Measurements from ENCODE around the gene ZPLD1. TPM values are rescaled to one million over a fixed set of nuclear protein-coding genes. Genes with fewer than 3 reads are reported as not detected.

ZPLD1 gene
- total and polyA plus RNA-seq, 2 of the 8 experiments (the other 6 are each of a cell fraction or from before 2014, with no cell fraction given), result not detected

DNA sequence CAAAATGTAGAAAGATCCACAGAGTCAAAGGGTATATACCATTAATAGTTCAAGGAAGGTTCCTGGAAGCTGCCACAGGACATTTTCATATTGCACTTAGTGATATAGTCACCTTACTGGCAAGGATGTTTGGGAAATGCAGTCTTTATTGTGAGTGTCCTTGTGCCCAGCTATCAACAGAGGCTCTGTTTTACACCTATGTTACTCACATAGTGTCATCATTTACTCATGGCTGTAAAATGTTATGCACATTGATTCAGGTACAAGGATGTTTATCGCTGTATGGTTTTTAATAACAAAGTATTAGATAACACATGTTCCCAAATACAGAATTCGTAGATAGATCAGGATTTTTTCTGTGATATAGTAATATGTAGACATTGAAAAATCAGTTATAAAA is 50.9 kb downstream of the ZPLD1 start:
- ChIA-PET POLR2A (ENCODE audit: partially characterized antibody) (no interaction called here), CTCF (ENCODE audit: partially characterized antibody) (interaction anchor here (1.2 kb wide), 1 partner anchor 9 kb away, joined by 3 read pairs; no protein-coding TSS in a partner anchor)
- FAIRE-seq (no peak), DNase-seq (ENCODE audit: low read depth in 1 of 2, low spot score in 2 of 2) (no peak)
- Histone ChIP-seq H3K4me1 (replicated peaks in 1 of 4; ENCODE audit: control insufficient read depth in 3 of 4, insufficient read depth in 4 of 4, low read length in 3 of 4) (no peaks in the 10 kb centered on the region), H3K79me1 (ENCODE audit: low read depth, low read length) (no peaks in the 10 kb centered on the region), H2BK15ac (ENCODE audit: low read length) (no peak overlapping the region), H4K91ac (replicated peaks; ENCODE audit: insufficient read length, low read length) (no peak overlapping the region), H2BK12ac (ENCODE audit: low read depth, low read length) (no peak overlapping the region), H3K9me3 (ENCODE audit: insufficient read depth in 2 of 2, low read depth in 1 of 2, low read length in 1 of 2) (peaks cover 0 to 3% of the 10 kb centered on the region in 2 experiments; a peak in 2 of 4 replicates), H4K20me1 (replicated peaks in 1 of 2; ENCODE audit: control insufficient read depth in 1 of 2, insufficient read depth in 2 of 2, low read length in 2 of 2) (no peaks in the 10 kb centered on the region), H3K27ac (ENCODE audit: low read depth, low read length) (no peak overlapping the region), H3K36me3 (ENCODE audit: control insufficient read depth in 2 of 4, insufficient read depth in 4 of 4, low read length in 3 of 4) (no peaks in the 10 kb centered on the region), H4K5ac (ENCODE audit: insufficient read length, low read depth, low read length) (no peak overlapping the region), H3K23me2 (ENCODE audit: low read depth, low read length) (no peaks in the 10 kb centered on the region), H3K4me2 (ENCODE audit: insufficient read depth in 1 of 2, low read depth in 2 of 2, low read length in 2 of 2) (no peak overlapping the region), H2AK5ac (ENCODE audit: low read depth, low read length) (no peak overlapping the region), H3K56ac (replicated peaks; ENCODE audit: insufficient read length, low read depth, low read length) (no peak overlapping the region), H3K4me3 (ENCODE audit: extremely low read depth in 1 of 4, insufficient read depth in 2 of 4, low read depth in 3 of 4, low read length in 4 of 4) (no peak overlapping the region), H2BK20ac (ENCODE audit: low read length) (no peak overlapping the region), H3K4ac (replicated peaks; ENCODE audit: insufficient read length, low read depth, low read length) (no peak overlapping the region), H4K8ac (ENCODE audit: extremely low read depth, insufficient read depth, low read length) (no peak overlapping the region), H2BK120ac (replicated peaks; ENCODE audit: low read depth, low read length) (no peak overlapping the region), H3K27me3 (replicated peaks in 1 of 4; ENCODE audit: control insufficient read depth in 3 of 4, extremely low read depth in 1 of 4, insufficient read depth in 3 of 4, low read length in 3 of 4) (no peaks in the 10 kb centered on the region), H2AFZ (ENCODE audit: low read length) (no peak overlapping the region), H3K9ac (replicated peaks in 1 of 4; ENCODE audit: extremely low read depth in 1 of 4, low read depth in 3 of 4, low read length in 3 of 4) (no peak overlapping the region), H3K18ac (ENCODE audit: extremely low read depth, low read length) (no peak overlapping the region), H3K23ac (ENCODE audit: insufficient read length) (no peak overlapping the region), H2BK5ac (ENCODE audit: low read depth, low read length) (no peak overlapping the region), H3K14ac (ENCODE audit: insufficient read length) (no peak overlapping the region), H3K79me2 (ENCODE audit: control insufficient read depth in 1 of 2, insufficient read depth in 2 of 2, low read length in 2 of 2) (no peaks in the 10 kb centered on the region)
- TF ChIP-seq POLR2AphosphoS5 (IDR thresholded peaks at IDR 0.05; ENCODE audit: low read depth, low read length) (no peak), ASH2L (IDR thresholded peaks at IDR 0.05; ENCODE audit: low read length) (no peak), TAF7 (optimal IDR thresholded peaks at IDR 0.05; ENCODE audit: borderline replicate concordance, low read depth, low read length) (no peak), TAF1 (IDR thresholded peaks at IDR 0.05; ENCODE audit: low read depth, low read length) (no peak)
- TF ChIP-seq, protein P1, sequence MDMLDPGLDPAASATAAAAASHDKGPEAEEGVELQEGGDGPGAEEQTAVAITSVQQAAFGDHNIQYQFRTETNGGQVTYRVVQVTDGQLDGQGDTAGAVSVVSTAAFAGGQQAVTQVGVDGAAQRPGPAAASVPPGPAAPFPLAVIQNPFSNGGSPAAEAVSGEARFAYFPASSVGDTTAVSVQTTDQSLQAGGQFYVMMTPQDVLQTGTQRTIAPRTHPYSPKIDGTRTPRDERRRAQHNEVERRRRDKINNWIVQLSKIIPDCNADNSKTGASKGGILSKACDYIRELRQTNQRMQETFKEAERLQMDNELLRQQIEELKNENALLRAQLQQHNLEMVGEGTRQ (IDR thresholded peaks at IDR 0.05; ENCODE audit: low read length), result no peak
- 96% methylated on average over 2 of the region's 2 CpGs; no CpG with 5 or more reads in 1 of the 2 experiments for WGBS, 2 experiments (ENCODE audit: extremely low coverage in 1 of 2, insufficient coverage in 1 of 2, insufficient read length in 1 of 2, insufficient replicate concordance in 2 of 2, low coverage in 1 of 2, low lambda C conversion rate in 2 of 2, missing lambda C conversion rate in 1 of 2)
